Measurements from ENCODE around the gene LMBR1. TPM values are rescaled to one million over a fixed set of nuclear protein-coding genes. Genes with fewer than 3 reads are reported as not detected.
"Not testable (repeated sequence)": the region's sequence is repeated elsewhere in the genome, so short reads cannot be mapped to it uniquely, and the experiment has no call there.

The LMBR1 gene
- total RNA-seq, 1 experiment from 2014 or later = 91.1 TPM

DNA sequence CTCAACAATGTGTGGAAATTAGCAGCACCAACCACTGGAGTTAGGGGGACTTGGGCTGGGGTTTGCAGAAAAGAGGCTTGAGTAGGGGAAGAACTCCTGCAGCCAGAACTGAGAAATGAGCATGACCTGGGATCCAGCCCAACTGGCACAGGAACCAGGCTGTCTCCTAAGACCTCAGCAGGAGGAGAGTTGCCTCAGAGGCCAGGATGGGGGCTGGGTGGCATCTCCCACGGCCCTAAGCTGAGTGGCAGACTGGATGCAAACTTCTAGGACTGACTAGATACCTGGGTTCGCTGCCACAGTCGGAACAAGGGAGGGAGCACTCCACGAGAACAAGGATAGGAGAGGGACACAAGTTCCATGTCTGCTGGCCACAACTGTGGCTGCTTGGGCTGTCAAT lies 189.8 kb downstream of the LMBR1 start:
- Mint-ChIP-seq H3K4me1 (ENCODE audit: low read depth, unreplicated experiment) (no peaks in the 10 kb centered on the region), H3K36me3 (ENCODE audit: insufficient read depth, unreplicated experiment) (no peaks in the 10 kb centered on the region), H3K27me3 (ENCODE audit: unreplicated experiment) (no peaks in the 10 kb centered on the region), H3K27ac (ENCODE audit: unreplicated experiment) (no peak overlapping the region), H3K9me3 (ENCODE audit: low read depth, unreplicated experiment) (no peaks in the 10 kb centered on the region), H3K4me3 (ENCODE audit: low read depth, unreplicated experiment) (no peak overlapping the region)
- intact Hi-C loops (cut with micrococcal nuclease; ENCODE audit: unreplicated experiment) = no loop called here
- no TSS peak for BruUV-seq (replicated peaks)
- TF ChIP-seq CTCF (IDR thresholded peaks at IDR 0.05; ENCODE audit: unreplicated experiment) = no peak
- DNase-seq = no peak
- CTCF ChIA-PET = no interaction called here

DNA sequence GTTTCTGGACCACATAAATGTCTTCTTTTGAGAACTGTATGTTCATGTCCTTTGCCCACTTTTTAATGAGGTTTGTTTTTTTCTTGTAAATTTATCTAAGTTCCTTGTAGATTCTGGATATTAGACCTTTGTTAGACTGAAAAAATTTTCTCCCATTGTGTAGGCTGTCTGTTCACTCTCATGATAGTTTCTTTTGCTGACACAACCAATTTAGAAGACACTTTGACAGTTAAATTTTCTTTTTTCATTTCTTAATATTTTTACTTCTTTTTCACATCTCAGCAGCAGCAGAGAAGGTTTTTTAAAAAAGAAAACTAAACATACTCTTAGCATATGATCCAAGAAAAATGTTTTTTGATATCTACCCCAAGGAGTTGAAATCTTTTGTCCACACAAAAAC lies 190.6 kb downstream of the LMBR1 start:
- no peaks in the 10 kb centered on the region for H3K4me1 Mint-ChIP-seq (ENCODE audit: low read depth, unreplicated experiment)

DNA sequence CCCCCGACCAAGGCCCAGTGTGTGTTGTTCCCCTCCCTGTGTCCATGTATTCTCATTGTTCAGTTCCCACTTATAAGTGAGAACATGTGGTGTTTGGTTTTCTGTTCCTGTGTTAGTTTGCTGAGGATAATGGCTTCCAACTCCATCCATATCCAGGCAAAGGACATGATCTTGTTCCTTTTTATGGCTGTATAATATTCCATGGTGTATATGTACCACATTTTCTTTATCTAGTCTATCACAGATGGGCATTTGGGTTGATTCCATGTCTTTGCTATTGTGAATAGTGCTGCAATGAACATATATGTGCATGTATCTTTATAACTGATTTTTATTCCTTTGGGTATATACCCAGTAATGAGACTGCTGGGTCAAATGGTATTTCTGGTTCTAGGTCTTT lies 191.2 kb downstream of the LMBR1 start:
- DNase-seq; H3K27ac Mint-ChIP-seq (ENCODE audit: unreplicated experiment); intact Hi-C loops (cut with micrococcal nuclease; ENCODE audit: unreplicated experiment); H3K4me1 Mint-ChIP-seq (ENCODE audit: low read depth, unreplicated experiment); H3K9me3 Mint-ChIP-seq (ENCODE audit: low read depth, unreplicated experiment); H3K4me3 Mint-ChIP-seq (ENCODE audit: low read depth, unreplicated experiment); CTCF ChIA-PET; H3K27me3 Mint-ChIP-seq (ENCODE audit: unreplicated experiment); H3K36me3 Mint-ChIP-seq (ENCODE audit: insufficient read depth, unreplicated experiment); BruUV-seq (replicated peaks): not testable (repeated sequence)

More for the DNA sequence above, 190.6 kb downstream of the LMBR1 start:
- BruUV-seq (replicated peaks) = no TSS peak
- DNase-seq = no peak
- Mint-ChIP-seq H3K27ac (ENCODE audit: unreplicated experiment) (no peak overlapping the region), H3K27me3 (ENCODE audit: unreplicated experiment) (no peaks in the 10 kb centered on the region), H3K36me3 (ENCODE audit: insufficient read depth, unreplicated experiment) (no peaks in the 10 kb centered on the region), H3K4me3 (ENCODE audit: low read depth, unreplicated experiment) (no peak overlapping the region), H3K9me3 (ENCODE audit: low read depth, unreplicated experiment) (no peaks in the 10 kb centered on the region)
- CTCF ChIA-PET = no interaction called here
- TF ChIP-seq CTCF (IDR thresholded peaks at IDR 0.05; ENCODE audit: unreplicated experiment) = no peak
- intact Hi-C loops (cut with micrococcal nuclease; ENCODE audit: unreplicated experiment) = no loop called here

- DNase-seq; CTCF ChIA-PET; BruUV-seq (replicated peaks); H3K4me1 Mint-ChIP-seq (ENCODE audit: low read depth, unreplicated experiment); intact Hi-C loops (cut with micrococcal nuclease; ENCODE audit: unreplicated experiment); H3K4me3 Mint-ChIP-seq (ENCODE audit: low read depth, unreplicated experiment); H3K27me3 Mint-ChIP-seq (ENCODE audit: unreplicated experiment); H3K9me3 Mint-ChIP-seq (ENCODE audit: low read depth, unreplicated experiment); H3K36me3 Mint-ChIP-seq (ENCODE audit: insufficient read depth, unreplicated experiment); H3K27ac Mint-ChIP-seq (ENCODE audit: unreplicated experiment): not testable (repeated sequence)
These were observed 194.5 kb downstream of the LMBR1 start for GRCh38 chr7:156698512-156698911.

GRCh38 chr7:156697283-156697682 lies 195.7 kb downstream of the LMBR1 start:
- H3K9me3 Mint-ChIP-seq (ENCODE audit: low read depth, unreplicated experiment); BruUV-seq (replicated peaks); intact Hi-C loops (cut with micrococcal nuclease; ENCODE audit: unreplicated experiment): not testable (repeated sequence)

DNA sequence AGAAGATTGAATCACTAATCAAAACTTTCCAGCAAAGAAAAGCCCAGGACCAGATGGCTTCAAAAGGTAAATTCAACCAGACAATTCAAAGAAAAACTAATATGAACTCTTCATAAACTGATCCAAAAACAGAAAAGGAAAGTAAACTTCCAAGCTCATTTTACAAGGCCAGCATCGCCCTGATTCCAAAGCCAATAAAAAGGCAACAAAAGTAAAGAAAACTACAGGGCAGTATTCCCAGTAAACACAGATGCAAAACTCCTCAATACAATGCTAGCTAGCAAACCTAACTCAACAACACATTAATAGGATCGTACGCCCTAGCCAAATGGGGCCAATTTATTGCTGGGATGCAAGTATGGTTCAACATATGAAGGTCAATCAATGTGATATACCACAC lies 199.4 kb downstream of the LMBR1 start:
- H3K4me1 Mint-ChIP-seq (ENCODE audit: low read depth, unreplicated experiment) = no peaks in the 10 kb centered on the region
- no TSS peak for BruUV-seq (replicated peaks)
- H3K36me3 Mint-ChIP-seq (ENCODE audit: insufficient read depth, unreplicated experiment) = peaks cover 5% of the 10 kb centered on the region
- intact Hi-C loops (cut with micrococcal nuclease; ENCODE audit: unreplicated experiment) = no loop called here
- CTCF ChIA-PET = no interaction called here
- H3K4me3 Mint-ChIP-seq (ENCODE audit: low read depth, unreplicated experiment) = no peak overlapping the region
- H3K27ac Mint-ChIP-seq (ENCODE audit: unreplicated experiment) = no peak overlapping the region
- no peak for TF ChIP-seq CTCF (IDR thresholded peaks at IDR 0.05; ENCODE audit: unreplicated experiment)
- peaks cover 8% of the 10 kb centered on the region for H3K9me3 Mint-ChIP-seq (ENCODE audit: low read depth, unreplicated experiment)
- H3K27me3 Mint-ChIP-seq (ENCODE audit: unreplicated experiment) = no peaks in the 10 kb centered on the region
- DNase-seq = no peak

More at GRCh38 chr7:156697283-156697682, 195.7 kb downstream of the LMBR1 start:
- H3K27ac Mint-ChIP-seq (ENCODE audit: unreplicated experiment); CTCF ChIA-PET; DNase-seq; H3K36me3 Mint-ChIP-seq (ENCODE audit: insufficient read depth, unreplicated experiment); H3K4me1 Mint-ChIP-seq (ENCODE audit: low read depth, unreplicated experiment); H3K4me3 Mint-ChIP-seq (ENCODE audit: low read depth, unreplicated experiment); H3K27me3 Mint-ChIP-seq (ENCODE audit: unreplicated experiment): not testable (repeated sequence)

All from Calu3 (cell line).